Activated CD8-positive, alpha-beta memory T cell treated with anti-CD3 and anti-CD28 coated beads, Interleukin-2, amount 10 ng/mL, durations not matched to agents 7 days and 5 days (primary cell): ENCODE results near the gene CDC16. TPM values are rescaled to one million over a fixed set of nuclear protein-coding genes. Genes with fewer than 3 reads are reported as not detected.

Source experiments
- ATAC-seq: fragments of 150-1000 bp; cut with Tn5 transposase; one replicate; pipeline ENCODE4 v1.10.0; 2021; ENCODE audit warnings: moderate library complexity
- CTCF ChIA-PET: fragments of 350-600 bp; sonication (Branson Sonifier 250); formaldehyde crosslinking; loops from one replicate; lab custom pipeline; 2021; ENCODE audit warnings: antibody characterized with exemption; lab: Charles Lee
- DNase-seq: peaks from one replicate; pipeline ENCODE4 v3.0.0-alpha.2; 2020
- H3K27ac Mint-ChIP-seq: one replicate; pipeline ENCODE4 v1.8.0; 2021; ENCODE audit warnings: mild to moderate bottlenecking, mixed read lengths
- H3K27me3 Mint-ChIP-seq: one replicate; pipeline ENCODE4 v1.8.0; 2021; ENCODE audit warnings: mixed read lengths
- H3K36me3 Mint-ChIP-seq: one replicate; pipeline ENCODE4 v1.8.0; 2021; ENCODE audit warnings: mild to moderate bottlenecking, mixed read lengths
- H3K4me1 Mint-ChIP-seq: one replicate; pipeline ENCODE4 v1.8.0; 2021; ENCODE audit warnings: mixed read lengths
- H3K4me3 Mint-ChIP-seq: one replicate; pipeline ENCODE4 v1.8.0; 2021; ENCODE audit warnings: mild to moderate bottlenecking, moderate library complexity, mixed read lengths
- H3K9me3 Mint-ChIP-seq: one replicate; pipeline ENCODE4 v1.8.0; 2022; ENCODE audit warnings: low read depth, mixed read lengths
- total RNA-seq, 2 experiments: library from RNA; stranded (reverse); gene quantifications; one replicate each; pipeline ENCODE4 v1.2.3, GENCODE V29; 2021

CDC16 gene
- total RNA-seq, 2 experiments from 2014 or later, result 73.5 to 81.5 TPM

GRCh38 chr13:114279146-114279545 is 44.4 kb downstream of the CDC16 start:
- Mint-ChIP-seq H3K27ac (peak overlapping the region; percentile 95), H3K4me1 (peaks cover 35% of the 10 kb centered on the region), H3K4me3 (no peak overlapping the region), H3K36me3 (peaks cover 25% of the 10 kb centered on the region), H3K27me3 (no peaks in the 10 kb centered on the region), H3K9me3 (no peaks in the 10 kb centered on the region)
- ATAC-seq (no peak), DNase-seq (no peak)
- CTCF ChIA-PET, result interaction anchor here (1.0 to 1.4 kb wide), 4 partner anchors 9 to 62 kb away, joined by 3 to 5 read pairs (median 4); no protein-coding TSS in a partner anchor

DNA sequence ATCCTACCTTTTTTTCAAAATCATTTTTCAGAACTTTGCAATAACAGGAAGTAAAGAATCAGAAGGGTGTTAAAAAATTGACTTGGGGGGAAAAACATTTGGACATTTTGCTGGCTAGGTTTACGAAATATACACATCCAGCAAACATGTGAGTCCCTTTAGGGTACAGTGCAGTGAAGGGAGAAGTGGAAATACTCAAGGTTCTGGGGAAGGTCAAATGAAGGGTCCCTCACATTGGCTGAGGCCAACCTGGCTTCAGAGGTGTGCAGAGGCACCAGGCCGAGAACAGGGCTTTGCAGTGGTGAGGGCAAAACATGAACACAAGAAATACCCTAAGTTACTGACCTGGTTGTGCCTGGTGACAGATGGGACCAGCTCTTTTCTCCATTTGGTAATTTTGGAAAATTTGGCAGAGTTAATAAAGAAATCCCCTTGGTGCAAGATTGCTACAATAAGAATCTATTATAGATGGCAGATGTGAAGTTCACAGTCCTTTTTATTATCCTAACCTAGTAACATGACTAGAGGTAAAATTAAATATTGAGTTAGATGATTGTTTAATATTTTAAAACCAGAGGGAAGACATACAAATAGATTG is 45.2 kb downstream of the CDC16 start:
- no peaks in the 10 kb centered on the region for H3K27me3 Mint-ChIP-seq
- peaks cover 41% of the 10 kb centered on the region for H3K4me1 Mint-ChIP-seq
- peak overlapping the region; percentile 95 for H3K27ac Mint-ChIP-seq
- CTCF ChIA-PET, result interaction anchor here (1.0 to 2.4 kb wide), 5 partner anchors 9 to 62 kb away, joined by 3 to 6 read pairs (median 4); no protein-coding TSS in a partner anchor
- DNase-seq (no peak), ATAC-seq (no peak)
- H3K9me3 Mint-ChIP-seq, result no peaks in the 10 kb centered on the region
- H3K4me3 Mint-ChIP-seq, result peak overlapping the region; percentile 5
- H3K36me3 Mint-ChIP-seq, result peaks cover 25% of the 10 kb centered on the region

DNA sequence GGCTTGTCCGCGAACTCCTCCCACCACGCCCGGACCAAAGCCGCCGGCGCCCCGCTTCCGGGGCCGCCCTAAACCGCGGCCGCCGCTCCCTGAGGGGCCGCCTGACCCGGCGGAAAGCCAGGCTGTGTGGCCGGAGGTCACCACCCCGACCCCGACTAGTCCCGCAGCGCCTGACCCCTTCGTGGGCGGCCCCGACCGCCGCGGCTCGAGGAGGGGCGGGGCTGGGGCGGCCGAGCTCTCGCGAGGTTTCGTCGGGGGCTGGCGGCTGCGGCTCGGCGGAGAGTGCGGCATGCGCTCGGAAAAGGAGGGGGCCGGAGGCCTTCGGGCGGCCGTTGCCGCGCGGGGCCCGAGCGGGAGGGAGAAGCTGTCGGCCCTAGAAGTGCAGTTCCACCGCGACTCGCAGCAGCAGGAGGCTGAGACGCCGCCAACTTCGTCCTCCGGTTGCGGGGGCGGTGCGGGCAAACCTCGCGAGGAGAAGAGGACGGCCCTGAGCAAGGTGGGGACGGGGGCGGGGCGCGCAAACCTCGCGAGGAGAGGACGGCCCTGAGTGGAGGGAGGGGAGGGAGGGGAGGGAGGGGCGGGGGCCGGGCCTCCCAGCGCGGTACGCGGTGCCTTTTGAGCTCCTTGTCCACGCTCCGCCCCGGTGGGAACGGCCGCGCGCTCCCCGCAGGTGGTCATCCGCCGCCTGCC is 46.8 kb downstream of the CDC16 start, which contains the start of gene UPF3A:
Gene UPF3A (plus strand): TSS at position 251 of the 690 bp plus-strand sequence. CDS start 39 bp downstream, at position 290.
- Mint-ChIP-seq H3K36me3 (peaks cover 23% of the 10 kb centered on the region), H3K4me3 (peak within 1 kb of the TSS; percentile 76), H3K27ac (peak within 1 kb of the TSS; percentile 95), H3K4me1 (peaks cover 47% of the 10 kb centered on the region), H3K9me3 (no peaks in the 10 kb centered on the region), H3K27me3 (no peaks in the 10 kb centered on the region)
- ATAC-seq, result peak; percentile 82
- DNase-seq, result peak; percentile 93
- CTCF ChIA-PET, result interaction anchor here (0.7 to 2.4 kb wide), 6 partner anchors 30 to 71 kb away, joined by 3 to 6 read pairs (median 4); no protein-coding TSS in a partner anchor

DNA sequence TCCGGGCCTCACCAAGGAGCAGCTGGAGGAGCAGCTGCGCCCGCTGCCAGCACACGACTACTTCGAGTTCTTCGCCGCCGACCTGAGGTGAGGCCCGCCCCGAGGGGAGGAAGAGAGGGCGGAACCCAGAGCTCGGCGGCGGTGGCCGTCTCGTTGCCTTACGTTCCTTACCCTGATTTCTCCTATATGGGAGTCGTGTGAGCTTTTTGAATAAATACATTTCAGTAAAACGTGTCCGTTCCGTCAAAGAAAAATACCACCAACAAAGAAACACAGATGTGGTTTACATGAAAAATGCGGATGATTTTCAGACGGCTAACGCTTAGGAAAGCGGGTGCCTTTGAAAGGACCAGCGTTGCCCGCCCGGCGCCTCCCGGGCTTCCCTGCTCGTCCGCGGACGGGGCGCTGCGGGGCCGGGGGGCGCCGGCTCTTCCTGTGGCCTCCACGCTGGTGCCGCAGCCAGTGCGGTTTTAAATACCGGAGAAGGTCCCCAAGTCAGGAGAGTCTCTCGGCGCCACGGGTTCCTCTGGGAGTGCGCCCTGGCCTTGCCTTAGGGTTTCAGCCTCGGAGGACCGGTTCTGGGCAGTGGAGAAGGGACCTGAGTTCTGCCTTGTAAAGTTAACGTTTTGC is 47.5 kb downstream of the CDC16 start:
- ATAC-seq, result peak; percentile 71
- Mint-ChIP-seq H3K4me1 (peaks cover 47% of the 10 kb centered on the region), H3K9me3 (no peaks in the 10 kb centered on the region), H3K27me3 (no peaks in the 10 kb centered on the region), H3K4me3 (peak overlapping the region; percentile 76), H3K36me3 (peaks cover 30% of the 10 kb centered on the region), H3K27ac (peak overlapping the region; percentile 89)
- CTCF ChIA-PET, result interaction anchor here (0.7 to 2.4 kb wide), 6 partner anchors 30 to 70 kb away, joined by 3 to 6 read pairs (median 4); no protein-coding TSS in a partner anchor
- DNase-seq, result peak; percentile 84

DNA sequence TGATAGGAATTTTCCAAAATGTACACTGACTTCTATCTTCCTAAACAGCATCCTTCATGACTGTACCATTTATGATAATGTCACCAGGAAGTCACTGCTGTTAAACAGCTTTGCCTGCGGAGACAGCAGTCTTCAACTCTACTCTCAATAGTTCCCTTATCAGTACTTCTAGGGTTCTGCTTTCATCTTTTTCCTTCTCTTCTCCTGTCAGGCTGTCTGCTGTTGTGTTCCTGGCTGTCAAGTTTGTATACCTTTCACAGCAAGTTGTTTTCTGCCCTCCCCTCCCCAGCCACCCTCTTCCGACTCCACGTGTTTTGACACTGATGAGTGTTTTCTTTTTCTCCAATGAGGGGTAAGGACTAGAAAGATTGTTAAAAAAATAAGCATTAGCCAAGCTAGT is 48.9 kb downstream of the CDC16 start:
- H3K9me3 Mint-ChIP-seq, result no peaks in the 10 kb centered on the region
- peak overlapping the region; percentile 38 for H3K4me3 Mint-ChIP-seq
- H3K36me3 Mint-ChIP-seq, result peaks cover 37% of the 10 kb centered on the region
- no peaks in the 10 kb centered on the region for H3K27me3 Mint-ChIP-seq
- peaks cover 47% of the 10 kb centered on the region for H3K4me1 Mint-ChIP-seq
- DNase-seq, result no peak
- ATAC-seq, result no peak
- H3K27ac Mint-ChIP-seq, result peak overlapping the region; percentile 24
- CTCF ChIA-PET, result interaction anchor here (0.6 kb wide), 1 partner anchor 13 kb away, joined by 3 read pairs; no protein-coding TSS in a partner anchor

- DNase-seq (no peak), ATAC-seq (no peak)
- Mint-ChIP-seq H3K4me3 (no peak overlapping the region), H3K36me3 (peaks cover 45% of the 10 kb centered on the region), H3K4me1 (peaks cover 39% of the 10 kb centered on the region), H3K9me3 (no peaks in the 10 kb centered on the region), H3K27ac (no peak overlapping the region), H3K27me3 (no peaks in the 10 kb centered on the region)
- CTCF ChIA-PET, result no interaction called here
Measured at GRCh38 chr13:114284680-114285079, 50.0 kb downstream of the CDC16 start.

- H3K27ac Mint-ChIP-seq, result no peak overlapping the region
Measured at GRCh38 chr13:114285166-114285808, 50.6 kb downstream of the CDC16 start.

GRCh38 chr13:114286808-114287207 is 52.1 kb downstream of the CDC16 start:
- Mint-ChIP-seq H3K4me1 (peaks cover 27% of the 10 kb centered on the region), H3K9me3 (no peaks in the 10 kb centered on the region), H3K4me3 (no peak overlapping the region), H3K27me3 (no peaks in the 10 kb centered on the region), H3K36me3 (peaks cover 51% of the 10 kb centered on the region), H3K27ac (no peak overlapping the region)
- CTCF ChIA-PET, result no interaction called here
- ATAC-seq (no peak), DNase-seq (no peak)

More at GRCh38 chr13:114285166-114285808, 50.6 kb downstream of the CDC16 start:
- DNase-seq (no peak), ATAC-seq (no peak)
- peaks cover 45% of the 10 kb centered on the region for H3K36me3 Mint-ChIP-seq
- no peak overlapping the region for H3K4me3 Mint-ChIP-seq
- H3K4me1 Mint-ChIP-seq, result peaks cover 35% of the 10 kb centered on the region
- CTCF ChIA-PET, result no interaction called here
- H3K27me3 Mint-ChIP-seq, result no peaks in the 10 kb centered on the region
- no peaks in the 10 kb centered on the region for H3K9me3 Mint-ChIP-seq

DNA sequence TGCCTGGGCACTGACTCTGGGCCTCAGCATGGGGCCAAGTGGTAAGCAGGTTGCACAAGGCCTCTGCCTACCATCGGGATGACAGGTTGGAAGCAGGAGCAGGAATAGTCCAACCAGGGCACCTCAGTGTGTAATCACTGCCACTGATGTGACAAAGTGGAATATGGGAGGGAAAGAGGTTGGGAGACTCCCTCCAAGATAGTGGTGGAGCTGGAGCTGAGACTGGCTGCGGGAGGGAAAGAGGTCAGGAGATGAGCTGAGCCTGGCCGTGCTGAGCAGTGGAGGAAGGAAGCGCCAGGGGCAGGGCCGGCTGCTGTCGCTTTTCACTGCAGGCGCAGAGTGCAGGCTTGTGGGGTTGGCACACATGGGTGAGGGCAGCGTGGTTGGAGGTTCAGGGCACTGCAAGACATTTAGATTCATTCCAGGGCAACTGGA is 53.5 kb downstream of the CDC16 start:
- no peak overlapping the region for H3K27ac Mint-ChIP-seq
- CTCF ChIA-PET, result no interaction called here
- no peak for ATAC-seq
- DNase-seq, result no peak
- H3K27me3 Mint-ChIP-seq, result no peaks in the 10 kb centered on the region
- no peak overlapping the region for H3K4me3 Mint-ChIP-seq
- peaks cover 60% of the 10 kb centered on the region for H3K36me3 Mint-ChIP-seq
- H3K9me3 Mint-ChIP-seq, result no peaks in the 10 kb centered on the region
- peaks cover 24% of the 10 kb centered on the region for H3K4me1 Mint-ChIP-seq

DNA sequence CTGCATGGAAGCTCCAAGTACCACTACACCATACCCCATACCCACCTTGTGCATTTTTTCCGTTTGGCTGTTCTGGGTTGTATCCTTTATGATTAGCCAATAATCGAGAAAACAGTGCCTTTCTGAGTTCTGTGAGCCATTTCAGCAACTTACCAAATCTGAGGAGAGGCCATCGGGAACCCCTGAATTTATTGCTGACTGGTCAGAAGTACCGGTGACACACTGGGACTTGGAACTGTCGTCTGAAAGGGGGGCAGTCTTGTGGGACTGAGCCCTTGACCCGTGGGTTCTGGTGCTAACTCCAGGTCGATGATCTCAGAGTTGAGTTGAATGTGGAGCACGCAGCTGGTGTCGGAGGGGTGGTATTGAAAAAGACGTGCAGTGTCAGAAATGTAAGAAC is 61.8 kb downstream of the CDC16 start:
- no peaks in the 10 kb centered on the region for H3K9me3 Mint-ChIP-seq
- no peak for ATAC-seq
- H3K4me3 Mint-ChIP-seq, result no peak overlapping the region
- no peaks in the 10 kb centered on the region for H3K27me3 Mint-ChIP-seq
- no peak for DNase-seq
- H3K27ac Mint-ChIP-seq, result no peak overlapping the region
- peaks cover 2% of the 10 kb centered on the region for H3K4me1 Mint-ChIP-seq
- CTCF ChIA-PET, result interaction anchor here (0.8 to 1.1 kb wide), 2 partner anchors 13 to 52 kb away, joined by 3 read pairs; no protein-coding TSS in a partner anchor
- H3K36me3 Mint-ChIP-seq, result peaks cover 31% of the 10 kb centered on the region

DNA sequence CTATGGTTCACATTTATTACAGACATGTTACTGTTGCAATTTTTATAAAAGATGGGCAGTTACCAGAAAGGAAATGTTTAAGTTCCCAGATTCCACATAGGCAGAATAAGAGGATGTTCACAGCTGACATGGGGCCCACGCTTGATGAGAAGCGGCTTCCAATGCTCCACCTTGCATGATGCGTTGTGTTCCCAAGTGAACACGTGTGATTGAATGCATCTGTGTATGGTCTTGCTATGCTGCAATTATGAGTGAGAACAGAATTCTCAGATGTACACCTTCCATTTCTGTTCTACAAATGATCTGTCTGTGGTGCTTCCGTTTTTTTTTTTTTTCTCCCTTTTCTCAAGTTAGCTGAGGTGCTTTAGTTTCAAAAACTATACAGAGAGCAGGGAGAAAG is 62.2 kb downstream of the CDC16 start:
- H3K27ac Mint-ChIP-seq, result no peak overlapping the region
- peaks cover 31% of the 10 kb centered on the region for H3K36me3 Mint-ChIP-seq
- CTCF ChIA-PET, result interaction anchor here (1.1 kb wide), 1 partner anchor 14 kb away, joined by 3 read pairs; no protein-coding TSS in a partner anchor
- H3K4me3 Mint-ChIP-seq, result no peak overlapping the region
- ATAC-seq, result no peak
- H3K9me3 Mint-ChIP-seq, result no peaks in the 10 kb centered on the region
- no peak for DNase-seq
- no peaks in the 10 kb centered on the region for H3K27me3 Mint-ChIP-seq
- H3K4me1 Mint-ChIP-seq, result peaks cover 2% of the 10 kb centered on the region

DNA sequence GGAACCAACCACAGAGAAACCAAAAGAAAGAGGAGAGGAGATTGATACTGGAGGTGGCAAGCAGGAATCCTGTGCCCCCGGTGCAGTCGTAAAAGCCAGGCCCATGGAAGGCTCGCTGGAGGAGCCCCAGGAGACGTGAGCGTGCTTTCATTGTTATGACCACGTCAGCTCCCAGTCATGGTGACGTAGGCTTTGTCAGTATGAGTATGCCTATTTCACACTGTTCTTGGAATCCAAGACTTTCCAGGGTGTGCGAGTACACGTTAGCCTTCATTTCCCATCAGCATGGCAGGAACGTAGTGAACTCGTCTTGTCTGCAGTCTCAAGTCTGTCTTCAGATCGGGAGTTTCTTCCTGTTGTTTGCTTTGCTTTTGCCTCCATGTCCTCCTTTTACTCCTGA is 64.2 kb downstream of the CDC16 start:
- Mint-ChIP-seq H3K9me3 (no peaks in the 10 kb centered on the region), H3K27ac (peak overlapping the region; percentile 9), H3K4me3 (no peak overlapping the region), H3K36me3 (peaks cover 27% of the 10 kb centered on the region), H3K4me1 (no peaks in the 10 kb centered on the region), H3K27me3 (no peaks in the 10 kb centered on the region)
- CTCF ChIA-PET, result no interaction called here
- ATAC-seq (no peak), DNase-seq (no peak)
